H1 (cell line): ENCODE data around the gene MYO1A. TPM values are rescaled to one million over a fixed set of nuclear protein-coding genes. Genes with fewer than 3 reads are reported as not detected.

Source experiments
- CHD7 ChIP-seq: fragments of 300-600 bp; sonication (generic); IDR thresholded peaks from 2 replicates; pipeline ENCODE4 v1.7.1; 2012; ENCODE audit warnings: low read length, moderate library complexity, mild to moderate bottlenecking, inconsistent platforms; ENCODE audit not compliant: insufficient replicate concordance
- GTF2F1 ChIP-seq: IDR thresholded peaks from 2 replicates; pipeline ENCODE4 v1.6.1; 2012; ENCODE audit warnings: low read depth, low read length, improper control_type of control experiment, borderline replicate concordance
- KDM4A ChIP-seq: IDR thresholded peaks from one replicate; pipeline ENCODE4 v1.7.1; 2012; ENCODE audit warnings: low read depth, mild to moderate bottlenecking, moderate library complexity, low read length, inconsistent platforms; ENCODE audit not compliant: severe bottlenecking
- polyA plus RNA-seq, 7 experiments: library from polyadenylated mRNA; depleted of rRNA in 3 of 7; stranded (reverse) in 5 of 7; unstranded in 2 of 7; fragments of >200 nt in 5 of 7; fragments of 200-250 nt in 2 of 7; gene quantifications; 1 replicate in 5 of 7; 2 replicates in 1 of 7; 4 replicates in 1 of 7; pipeline versions ENCODE4 v1.2.1 to v1.2.3, GENCODE V29; 2011 to 2013; ENCODE audit warnings: missing spikeins in 2 of 7, mixed read lengths in 2 of 7
- total RNA-seq: library from RNA; stranded (reverse); fragmentation: NEBNext Ultra II Directional; extraction: Animal tissue kit (Norgen Biotek cat#: 25700); gene quantifications from 2 replicates; pipeline ENCODE4 v1.2.1, GENCODE V29; 2021

The MYO1A gene
- total and polyA plus RNA-seq, 2 of the 8 experiments (the other 6 are each of a cell fraction or from before 2014, with no cell fraction given), result 0.54 to 0.77 TPM

- no peak for TF ChIP-seq GTF2F1
- no peak for TF ChIP-seq KDM4A
- TF ChIP-seq CHD7, result no peak
These were observed 70.3 kb downstream of the MYO1A start (continued) for GRCh38 chr12:56979628-56980027.
